ENCODE measurements around the gene ANKS1A.

The ANKS1A gene

GRCh38 chr6:35007016-35007415 lies 118.0 kb downstream of the ANKS1A start:
- no peak overlapping the region for H3K4me3 ChIP-seq (ENCODE audit: low read depth, low read length)
- no peaks in the 10 kb centered on the region for H3K36me3 ChIP-seq (replicated peaks)
- DNase-seq, result no peak
- in situ Hi-C loops (cut with HindIII; ENCODE audit: low pct_ligation_motif_present, low sequenced_read_pairs), result no loop called here
- H3K27me3 ChIP-seq (replicated peaks), result no peaks in the 10 kb centered on the region
- H3K27ac ChIP-seq, result no peak overlapping the region
- no peak for TF ChIP-seq CTCF (IDR thresholded peaks at IDR 0.05; ENCODE audit: low read depth, low read length, missing control alignments)

GRCh38 chr6:35008858-35009257 lies 119.8 kb downstream of the ANKS1A start:
- no peak for TF ChIP-seq CTCF (IDR thresholded peaks at IDR 0.05; ENCODE audit: low read depth, low read length, missing control alignments)
- no peak overlapping the region for H3K4me3 ChIP-seq (ENCODE audit: low read depth, low read length)
- H3K36me3 ChIP-seq (replicated peaks), result no peaks in the 10 kb centered on the region
- in situ Hi-C loops (cut with HindIII; ENCODE audit: low pct_ligation_motif_present, low sequenced_read_pairs), result no loop called here
- no peak for DNase-seq
- H3K27me3 ChIP-seq (replicated peaks), result no peaks in the 10 kb centered on the region
- no peak overlapping the region for H3K27ac ChIP-seq

- Histone ChIP-seq H3K4me3 (ENCODE audit: low read depth, low read length) (no peak overlapping the region), H3K27ac (no peak overlapping the region), H3K27me3 (replicated peaks) (no peaks in the 10 kb centered on the region), H3K36me3 (replicated peaks) (no peaks in the 10 kb centered on the region)
- DNase-seq, result peak; percentile 34
- no peak for TF ChIP-seq CTCF (IDR thresholded peaks at IDR 0.05; ENCODE audit: low read depth, low read length, missing control alignments)
- in situ Hi-C loops (cut with HindIII; ENCODE audit: low pct_ligation_motif_present, low sequenced_read_pairs), result no loop called here
These were observed 122.3 kb downstream of the ANKS1A start for GRCh38 chr6:35011096-35012041.

- H3K27ac ChIP-seq, result no peak overlapping the region
- TF ChIP-seq CTCF (IDR thresholded peaks at IDR 0.05; ENCODE audit: low read depth, low read length, missing control alignments), result no peak
- in situ Hi-C loops (cut with HindIII; ENCODE audit: low pct_ligation_motif_present, low sequenced_read_pairs), result no loop called here
These were observed 124.6 kb downstream of the ANKS1A start for GRCh38 chr6:35013701-35014100.

GRCh38 chr6:35014341-35014740 lies 125.3 kb downstream of the ANKS1A start:
- TF ChIP-seq CTCF (IDR thresholded peaks at IDR 0.05; ENCODE audit: low read depth, low read length, missing control alignments), result no peak
- DNase-seq, result no peak
- Histone ChIP-seq H3K27me3 (replicated peaks) (no peaks in the 10 kb centered on the region), H3K4me3 (ENCODE audit: low read depth, low read length) (no peak overlapping the region), H3K36me3 (replicated peaks) (no peaks in the 10 kb centered on the region), H3K27ac (no peak overlapping the region)
- in situ Hi-C loops (cut with HindIII; ENCODE audit: low pct_ligation_motif_present, low sequenced_read_pairs), result no loop called here

More at GRCh38 chr6:35013701-35014100, 124.6 kb downstream of the ANKS1A start:
- DNase-seq, result no peak
- Histone ChIP-seq H3K27me3 (replicated peaks) (no peaks in the 10 kb centered on the region), H3K4me3 (ENCODE audit: low read depth, low read length) (no peak overlapping the region), H3K36me3 (replicated peaks) (no peaks in the 10 kb centered on the region)

Data from brain microvascular endothelial cell (primary cell).